Calu3 (cell line): ENCODE data around the gene IGSF9B. TPM values are rescaled to one million over a fixed set of nuclear protein-coding genes. Genes with fewer than 3 reads are reported as not detected.
A peak's percentile ranks its signal among the peaks of the same experiment; 100 is the strongest.

Experiments used
- BruUV-seq: library from RNA; stranded (reverse); fragments of 400-500 nt; replicated peaks from 2 replicates; lab custom pipeline; 2021; lab: Mats Ljungman, UMichigan
- CTCF ChIA-PET: fragments of 300-600 bp; sonication (Branson Sonifier 250); formaldehyde crosslinking; loops from one replicate; lab custom pipeline; 2022; ENCODE audit warnings: antibody characterized with exemption; lab: Charles Lee
- DNase-seq: peaks from one replicate; pipeline ENCODE4 v3.0.0; 2022
- H3K27ac Mint-ChIP-seq: one replicate; pipeline ENCODE4 v1.8.0; 2022; ENCODE audit warnings: mixed read lengths; ENCODE audit not compliant: unreplicated experiment
- H3K27me3 Mint-ChIP-seq: one replicate; pipeline ENCODE4 v1.8.0; 2022; ENCODE audit warnings: mixed read lengths; ENCODE audit not compliant: unreplicated experiment
- H3K36me3 Mint-ChIP-seq: one replicate; pipeline ENCODE4 v1.8.0; 2022; ENCODE audit warnings: mild to moderate bottlenecking, moderate library complexity, mixed read lengths; ENCODE audit not compliant: insufficient read depth, unreplicated experiment
- H3K4me1 Mint-ChIP-seq: one replicate; pipeline ENCODE4 v1.8.0; 2022; ENCODE audit warnings: mild to moderate bottlenecking, low read depth, mixed read lengths; ENCODE audit not compliant: unreplicated experiment
- H3K4me3 Mint-ChIP-seq: one replicate; pipeline ENCODE4 v1.8.0; 2022; ENCODE audit warnings: mild to moderate bottlenecking, low read depth, moderate library complexity, mixed read lengths; ENCODE audit not compliant: unreplicated experiment
- H3K9me3 Mint-ChIP-seq: one replicate; pipeline ENCODE4 v1.8.0; 2022; ENCODE audit warnings: low read depth, mixed read lengths; ENCODE audit not compliant: unreplicated experiment
- CTCF ChIP-seq: fragments of 200-600 bp; IDR thresholded peaks from one replicate; pipeline ENCODE4 v1.8.0; 2022; ENCODE audit warnings: antibody characterized with exemption; ENCODE audit not compliant: unreplicated experiment
- intact Hi-C: fragments of 100-400 bp; cut with micrococcal nuclease; formaldehyde crosslinking; loops from one replicate; pipeline ENCODE4 v1.10.0; 2022; ENCODE audit not compliant: unreplicated experiment
- total RNA-seq: library from RNA; stranded (reverse); gene quantifications from 2 replicates; pipeline ENCODE4 v1.2.3, GENCODE V29; 2022

The IGSF9B gene
- total RNA-seq, 1 experiment from 2014 or later, result 13.2 TPM

GRCh38 chr11:133928628-133929059 is 28.1 kb downstream of the IGSF9B start:
- Mint-ChIP-seq H3K27ac (no peak overlapping the region), H3K36me3 (peaks cover 8% of the 10 kb centered on the region), H3K27me3 (no peaks in the 10 kb centered on the region), H3K4me3 (no peak overlapping the region), H3K9me3 (no peaks in the 10 kb centered on the region), H3K4me1 (peaks cover 9% of the 10 kb centered on the region)
- CTCF ChIA-PET, result interaction anchor here (1.3 to 2.0 kb wide), 4 partner anchors 17 to 117 kb away, joined by 3 to 17 read pairs (median 4); no protein-coding TSS in a partner anchor
- BruUV-seq, result no TSS peak
- peak; percentile 43 for DNase-seq
- intact Hi-C loops, result loop anchor here (5.0 kb wide), 1 partner anchor 119 kb away; no protein-coding TSS in a partner anchor
- no peak for TF ChIP-seq CTCF

GRCh38 chr11:133927690-133928627 is 28.8 kb downstream of the IGSF9B start:
- peak; percentile 78 for TF ChIP-seq CTCF
- H3K4me1 Mint-ChIP-seq, result peaks cover 9% of the 10 kb centered on the region
- intact Hi-C loops, result loop anchor here (1.0 to 5.0 kb wide), 3 partner anchors 119 to 211 kb away; no protein-coding TSS in a partner anchor
- no peak overlapping the region for H3K27ac Mint-ChIP-seq
- BruUV-seq, result no TSS peak
- H3K4me3 Mint-ChIP-seq, result peak overlapping the region; percentile 31
- no peaks in the 10 kb centered on the region for H3K9me3 Mint-ChIP-seq
- CTCF ChIA-PET, result interaction anchor here (0.6 to 2.0 kb wide), 11 partner anchors 9 to 316 kb away, joined by 3 to 17 read pairs (median 4); partner anchors contain the start of gene IGSF9B
- no peaks in the 10 kb centered on the region for H3K27me3 Mint-ChIP-seq
- DNase-seq, result peak; percentile 84
- H3K36me3 Mint-ChIP-seq, result peaks cover 8% of the 10 kb centered on the region

- no peak for TF ChIP-seq CTCF
- H3K9me3 Mint-ChIP-seq, result no peaks in the 10 kb centered on the region
- DNase-seq, result no peak
- H3K36me3 Mint-ChIP-seq, result peaks cover 8% of the 10 kb centered on the region
- CTCF ChIA-PET, result interaction anchor here (1.3 to 2.0 kb wide), 3 partner anchors 106 to 172 kb away, joined by 4 to 17 read pairs (median 16); no protein-coding TSS in a partner anchor
- no peak overlapping the region for H3K27ac Mint-ChIP-seq
- no peak overlapping the region for H3K4me3 Mint-ChIP-seq
- no peaks in the 10 kb centered on the region for H3K27me3 Mint-ChIP-seq
- intact Hi-C loops, result loop anchor here (1.0 to 5.0 kb wide), 3 partner anchors 121 to 213 kb away; no protein-coding TSS in a partner anchor
- BruUV-seq, result no TSS peak
- peaks cover 9% of the 10 kb centered on the region for H3K4me1 Mint-ChIP-seq
Measured at GRCh38 chr11:133926466-133927246, 30.1 kb downstream of the IGSF9B start.

- Mint-ChIP-seq H3K27me3 (no peaks in the 10 kb centered on the region), H3K9me3 (no peaks in the 10 kb centered on the region), H3K4me3 (no peak overlapping the region), H3K27ac (no peak overlapping the region), H3K4me1 (peaks cover 9% of the 10 kb centered on the region), H3K36me3 (peaks cover 8% of the 10 kb centered on the region)
- CTCF ChIA-PET, result no interaction called here
- no peak for TF ChIP-seq CTCF
- intact Hi-C loops, result loop anchor here (5.0 kb wide), 1 partner anchor 122 kb away; no protein-coding TSS in a partner anchor
- DNase-seq, result no peak
- BruUV-seq, result no TSS peak
Measured at GRCh38 chr11:133925756-133926155, 31.0 kb downstream of the IGSF9B start.
